NT2/D1 (cell line): ENCODE measurements around the gene FBXW11.

Source experiments
- DNase-seq: peaks from one replicate; pipeline ENCODE4 v3.0.0-alpha.2; 2011; ENCODE audit warnings: low read depth, low spot score
- H3K27me3 ChIP-seq: 2 replicates; pipeline ENCODE4 v1.6.0; 2011; ENCODE audit warnings: mild to moderate bottlenecking; ENCODE audit not compliant: insufficient read length, insufficient read depth
- H3K36me3 ChIP-seq: 2 replicates; pipeline ENCODE4 v1.6.1; 2011; ENCODE audit warnings: mild to moderate bottlenecking, low read length, mixed read lengths; ENCODE audit not compliant: insufficient read depth, insufficient read length
- H3K4me1 ChIP-seq: 2 replicates; pipeline ENCODE4 v1.5.1; 2011; ENCODE audit not compliant: insufficient read depth, insufficient read length
- H3K4me3 ChIP-seq: 2 replicates; pipeline ENCODE4 v1.5.1; 2011; ENCODE audit warnings: low read depth; ENCODE audit not compliant: insufficient read length
- H3K9ac ChIP-seq: 2 replicates; pipeline ENCODE4 v1.6.0; 2011; ENCODE audit warnings: low read depth; ENCODE audit not compliant: insufficient read length
- H3K9me3 ChIP-seq: 2 replicates; pipeline ENCODE4 v1.5.1; 2011; ENCODE audit warnings: mild to moderate bottlenecking, low read length; ENCODE audit not compliant: insufficient read depth
- SUZ12 ChIP-seq: IDR thresholded peaks from 2 replicates; pipeline ENCODE4 v1.6.1; 2011; ENCODE audit not compliant: insufficient read length, insufficient read depth; ENCODE audit errors: extremely low read depth
- YY1 ChIP-seq: IDR thresholded peaks from 2 replicates; pipeline ENCODE4 v1.6.1; 2011; ENCODE audit not compliant: insufficient read length, insufficient read depth
- ZNF274 ChIP-seq: IDR thresholded peaks from 2 replicates; pipeline ENCODE4 v1.6.1; 2011; ENCODE audit warnings: mild to moderate bottlenecking, low read depth, low read length

FBXW11 gene

DNA sequence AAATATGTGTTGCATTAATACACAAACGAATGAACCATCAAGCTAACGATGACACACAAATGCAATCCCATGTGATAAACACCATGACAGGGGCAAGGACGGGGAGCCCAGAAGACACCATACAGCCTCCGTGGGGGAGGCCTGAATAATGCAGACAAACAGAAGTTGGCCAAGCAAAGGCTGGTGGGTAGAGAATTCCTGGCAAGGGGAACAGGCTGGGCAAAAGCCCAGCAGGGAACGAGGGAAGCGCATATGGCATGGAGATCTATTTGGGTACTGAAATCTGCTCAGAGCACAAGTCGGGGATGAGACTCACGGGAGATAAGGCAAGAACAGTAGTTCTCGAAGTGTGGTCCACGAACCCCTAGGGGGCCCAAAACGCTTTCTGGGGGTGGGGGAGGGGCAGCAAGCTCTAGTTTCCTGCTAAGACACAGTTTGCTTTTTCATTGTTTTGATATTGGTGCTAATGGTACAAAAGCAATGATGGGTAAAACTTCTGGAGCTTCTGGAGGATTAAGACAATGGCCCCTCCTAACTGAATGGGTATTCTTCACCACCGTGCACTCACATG lies 42.9 kb upstream of the FBXW11 start:
- H3K27me3 ChIP-seq, result no peaks in the 10 kb centered on the region
- DNase-seq, result no peak
- TF ChIP-seq YY1, result no peak
- TF ChIP-seq ZNF274, result no peak
- TF ChIP-seq SUZ12, result no peak
- H3K4me1 ChIP-seq, result peaks cover 10% of the 10 kb centered on the region
- no peaks in the 10 kb centered on the region for H3K9me3 ChIP-seq
- no peak overlapping the region for H3K9ac ChIP-seq
- H3K36me3 ChIP-seq, result peaks cover 42% of the 10 kb centered on the region
- no peak overlapping the region for H3K4me3 ChIP-seq

DNA sequence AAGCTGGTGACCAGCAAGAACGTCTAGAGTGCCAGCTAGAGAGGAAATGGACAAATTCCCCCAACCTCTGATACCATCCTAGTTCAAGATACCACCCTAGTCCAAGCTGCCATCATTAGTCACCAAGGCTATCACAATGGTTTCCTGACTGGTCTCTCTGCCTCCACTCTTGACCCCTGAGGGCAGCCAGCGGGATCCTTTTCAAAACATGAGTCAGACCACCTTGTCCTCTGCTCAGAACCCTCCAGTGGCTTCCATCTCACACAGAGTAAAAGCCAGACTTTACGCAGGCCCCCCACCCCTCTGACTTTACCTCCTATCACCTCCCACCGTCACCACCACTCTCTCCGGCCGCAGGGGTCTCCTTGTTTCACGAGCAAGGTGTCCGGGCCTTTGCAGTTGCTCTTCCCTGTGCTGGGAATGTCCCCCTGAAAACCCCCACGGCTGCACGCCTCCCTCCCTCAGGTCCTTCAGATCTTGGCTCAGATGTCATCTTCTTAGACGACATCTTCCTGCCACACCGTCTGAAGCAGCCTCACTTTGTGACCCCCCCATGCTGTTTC lies 42.2 kb upstream of the FBXW11 start:
- H3K36me3 ChIP-seq, result peaks cover 42% of the 10 kb centered on the region
- H3K27me3 ChIP-seq, result no peaks in the 10 kb centered on the region
- no peak overlapping the region for H3K4me3 ChIP-seq
- no peak overlapping the region for H3K9ac ChIP-seq
- TF ChIP-seq ZNF274 (no peak), YY1 (no peak), SUZ12 (no peak)
- no peak for DNase-seq
- peaks cover 5% of the 10 kb centered on the region for H3K4me1 ChIP-seq
- H3K9me3 ChIP-seq, result no peaks in the 10 kb centered on the region

DNA sequence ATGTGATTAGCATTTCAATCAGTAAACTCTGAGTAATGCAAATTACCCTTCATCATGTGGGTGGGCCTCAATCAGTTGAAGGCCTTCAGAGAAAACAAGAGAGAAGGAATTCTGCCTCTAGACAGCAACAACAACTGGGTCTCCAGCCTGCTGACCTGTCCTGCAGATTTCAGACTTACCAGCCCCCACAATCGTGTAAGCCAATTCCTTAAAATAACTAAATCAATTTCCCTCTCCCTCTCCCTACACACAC lies 41.7 kb upstream of the FBXW11 start:
- H3K4me3 ChIP-seq, result no peak overlapping the region
- no peak for DNase-seq
- peaks cover 43% of the 10 kb centered on the region for H3K36me3 ChIP-seq
- H3K9me3 ChIP-seq, result no peaks in the 10 kb centered on the region
- H3K9ac ChIP-seq, result no peak overlapping the region
- TF ChIP-seq SUZ12 (no peak), YY1 (no peak), ZNF274 (no peak)
- no peaks in the 10 kb centered on the region for H3K27me3 ChIP-seq
- peaks cover 5% of the 10 kb centered on the region for H3K4me1 ChIP-seq

DNA sequence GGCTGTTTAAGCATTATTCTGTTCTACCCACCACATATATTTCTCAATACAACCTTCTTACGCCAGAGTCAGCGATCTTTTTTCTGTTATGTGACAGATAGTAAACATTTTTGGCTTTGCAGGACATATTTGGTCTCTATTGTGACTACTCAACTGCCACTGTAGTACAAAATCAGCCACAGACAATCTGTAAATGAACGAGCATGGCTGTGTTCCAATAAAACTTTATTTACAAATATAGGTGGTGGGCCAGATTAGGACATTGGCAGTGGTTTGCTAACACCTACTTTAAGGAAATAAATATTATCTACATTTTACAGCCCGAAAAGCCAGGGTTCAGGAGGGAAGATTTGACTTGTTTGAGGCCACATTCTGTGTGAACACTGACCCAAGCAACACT lies 40.2 kb upstream of the FBXW11 start:
- DNase-seq, result no peak
- Histone ChIP-seq H3K4me3 (no peak overlapping the region), H3K27me3 (no peaks in the 10 kb centered on the region), H3K4me1 (peaks cover 5% of the 10 kb centered on the region), H3K9ac (no peak overlapping the region), H3K36me3 (peaks cover 28% of the 10 kb centered on the region), H3K9me3 (no peaks in the 10 kb centered on the region)
- no peak for TF ChIP-seq YY1
- TF ChIP-seq SUZ12, result no peak
- TF ChIP-seq ZNF274, result no peak

DNA sequence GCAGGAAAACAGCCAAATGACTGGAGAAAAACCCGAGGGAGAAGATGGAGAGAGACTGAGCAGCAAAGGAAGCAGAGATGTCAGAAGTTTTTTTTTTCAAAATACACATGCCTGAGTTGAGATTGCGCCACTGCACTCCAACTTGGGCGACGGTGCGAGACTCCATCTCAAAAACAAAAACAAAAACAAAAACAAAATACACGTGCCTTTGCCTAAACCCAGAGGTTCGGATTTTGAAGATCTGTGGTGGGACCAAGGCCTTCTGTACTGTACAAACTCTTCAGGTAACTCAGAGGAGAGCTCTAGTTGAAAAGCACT lies 38.8 kb upstream of the FBXW11 start:
- Histone ChIP-seq H3K27me3 (no peaks in the 10 kb centered on the region), H3K9ac (no peak overlapping the region), H3K4me1 (peaks cover 5% of the 10 kb centered on the region), H3K36me3 (peaks cover 24% of the 10 kb centered on the region), H3K4me3 (no peak overlapping the region), H3K9me3 (no peaks in the 10 kb centered on the region)
- TF ChIP-seq ZNF274 (no peak), SUZ12 (no peak), YY1 (no peak)
- DNase-seq, result no peak

DNA sequence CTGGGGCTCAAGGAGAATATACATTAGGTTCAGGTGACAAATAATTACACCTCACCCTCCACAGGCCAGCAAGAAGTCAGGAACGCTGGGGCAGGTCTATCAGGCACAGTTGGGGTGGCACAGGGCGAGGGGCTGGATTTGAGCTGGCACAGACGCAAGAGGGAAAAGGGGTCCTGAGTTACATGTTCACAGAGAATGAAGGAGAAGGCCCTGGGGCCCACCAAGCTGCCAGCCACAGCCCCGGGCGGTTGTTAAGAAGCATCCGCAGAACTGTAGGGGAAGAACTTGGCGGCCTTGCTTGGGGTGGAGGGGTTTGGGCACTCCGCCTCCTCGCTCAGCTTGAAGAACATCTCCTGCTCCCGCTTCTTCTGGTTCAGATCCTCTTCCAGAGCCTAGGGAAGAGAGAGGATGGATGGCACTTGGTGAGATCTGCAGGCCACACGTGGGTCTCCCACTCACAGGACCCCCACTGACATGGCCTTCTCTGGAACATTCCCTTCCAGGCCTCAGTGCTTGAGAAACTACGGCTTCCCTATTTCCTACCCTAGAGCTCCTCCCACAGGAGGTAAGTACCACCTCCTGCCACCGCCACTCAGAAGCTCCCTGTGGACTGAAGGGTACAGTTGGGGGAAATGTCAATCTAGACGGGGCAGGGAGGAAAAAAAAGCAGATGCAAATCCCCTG lies 38.3 kb upstream of the FBXW11 start:
- Histone ChIP-seq H3K4me1 (peaks cover 5% of the 10 kb centered on the region), H3K27me3 (no peaks in the 10 kb centered on the region), H3K4me3 (no peak overlapping the region), H3K36me3 (peaks cover 21% of the 10 kb centered on the region), H3K9ac (no peak overlapping the region), H3K9me3 (no peaks in the 10 kb centered on the region)
- no peak for DNase-seq
- TF ChIP-seq SUZ12, result no peak
- TF ChIP-seq YY1, result no peak
- no peak for TF ChIP-seq ZNF274

DNA sequence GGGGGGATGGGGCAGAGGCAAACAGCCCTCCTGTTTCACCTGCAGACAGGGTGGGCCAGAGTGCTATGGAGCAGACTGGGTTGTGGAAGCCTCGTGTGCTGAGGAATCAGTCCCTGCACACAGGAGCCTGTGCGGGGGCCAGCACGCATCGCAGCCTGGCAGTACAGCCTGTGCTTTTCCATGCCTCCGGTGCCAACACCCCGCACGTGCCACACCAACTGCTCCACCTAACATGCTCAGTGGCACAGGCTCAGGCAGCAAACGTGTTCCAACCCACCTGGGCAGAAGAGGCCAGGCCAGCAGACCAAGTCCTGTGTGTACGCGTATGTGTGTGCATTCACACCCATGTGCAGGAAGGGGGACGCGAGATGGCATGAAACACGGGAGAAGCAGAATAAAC lies 37.4 kb upstream of the FBXW11 start:
- no peaks in the 10 kb centered on the region for H3K27me3 ChIP-seq
- H3K4me1 ChIP-seq, result peaks cover 3% of the 10 kb centered on the region
- TF ChIP-seq SUZ12 (no peak), ZNF274 (no peak), YY1 (no peak)
- H3K9me3 ChIP-seq, result no peaks in the 10 kb centered on the region
- peaks cover 21% of the 10 kb centered on the region for H3K36me3 ChIP-seq
- DNase-seq, result no peak
- no peak overlapping the region for H3K4me3 ChIP-seq
- H3K9ac ChIP-seq, result no peak overlapping the region
